HCT116 (cell line): ENCODE measurements around the gene ANKRD23. TPM values are rescaled to one million over a fixed set of nuclear protein-coding genes. Genes with fewer than 3 reads are reported as not detected.
"Not testable (repeated sequence)": the region's sequence is repeated elsewhere in the genome, so short reads cannot be mapped to it uniquely, and the experiment has no call there.

ENCODE experiments used
- ATAC-seq: fragments of 200-7000 bp; cut with Tn5 transposase; 2 replicates; pipeline ENCODE4 v1.9.1; 2020; ENCODE audit warnings: mild to moderate bottlenecking, moderate library complexity
- BruUV-seq: library from RNA; stranded (reverse); fragments of 400-500 nt; replicated peaks from 2 replicates; lab custom pipeline; 2021; lab: Mats Ljungman, UMichigan
- CTCF ChIA-PET: fragments of 300-600 bp; sonication (Branson Sonifier 250); formaldehyde crosslinking; loops from one replicate; lab custom pipeline; 2021; ENCODE audit warnings: antibody characterized with exemption; lab: Charles Lee
- POLR2A ChIA-PET: fragments of 300-600, 350-600 bp; sonication (Branson Sonifier 250); formaldehyde crosslinking; loops from one replicate; lab custom pipeline; 2021; ENCODE audit warnings: antibody characterized with exemption; lab: Charles Lee
- RAD21 ChIA-PET, 2 experiments: fragments of 300-600 bp; sonication (Branson Sonifier 250); formaldehyde crosslinking; loops; one replicate each; lab custom pipeline; 2023; ENCODE audit warnings: low total read pairs in 2 of 2; ENCODE audit not compliant: uncharacterized antibody in 2 of 2, unreplicated experiment in 2 of 2, low non-redundant PET in 1 of 2; lab: Charles Lee
- DNase-seq: peaks from one replicate; pipeline ENCODE4 v3.0.0-alpha.2; 2010; ENCODE audit warnings: low read depth, low spot score
- H2AFZ ChIP-seq: fragments of 200-600 bp; shearing (Covaris generic), sonication (generic); 2 replicates; pipeline ENCODE4 v1.6.1; 2017; ENCODE audit warnings: low read depth, mixed run types, mixed read lengths, antibody characterized with exemption, low read length; ENCODE audit not compliant: poor library complexity, severe bottlenecking
- H3K27ac ChIP-seq: 2 replicates; pipeline ENCODE4 v1.5.1; 2012; ENCODE audit warnings: low read depth, low read length
- H3K27me3 ChIP-seq: fragments of 200-600 bp; sonication (generic); 2 replicates; pipeline ENCODE4 v1.6.1; 2016; ENCODE audit warnings: mixed run types, low read length, mixed read lengths; ENCODE audit not compliant: insufficient read depth
- H3K36me3 ChIP-seq, 2 experiments: fragments of 200-500 bp in 1 of 2; fragments of 200-600 bp in 1 of 2; sonication (Bioruptor generic) in 1 of 2; sonication (generic) in 1 of 2; 2 replicates each; pipeline versions ENCODE4 v1.5.1 to v1.6.1; 2014 to 2016; ENCODE audit warnings: low read length in 2 of 2, inconsistent platforms in 1 of 2, mixed read lengths in 1 of 2, mixed run types in 1 of 2; ENCODE audit not compliant: insufficient read depth in 2 of 2, control insufficient read depth in 1 of 2
- H3K4me1 ChIP-seq, 2 experiments: fragments of 200-600 bp in 1 of 2; sonication (generic) in 1 of 2; 2 replicates each; pipeline versions ENCODE4 v1.5.1 to v1.6.1; 2012 to 2017; ENCODE audit warnings: low read length in 2 of 2, inconsistent platforms in 1 of 2, mild to moderate bottlenecking in 1 of 2, mixed read lengths in 1 of 2, mixed run types in 1 of 2, moderate library complexity in 1 of 2; ENCODE audit not compliant: insufficient read depth in 2 of 2, control insufficient read depth in 1 of 2
- H3K4me2 ChIP-seq: fragments of 200-600 bp; sonication (generic); 2 replicates; pipeline ENCODE4 v1.6.1; 2017; ENCODE audit warnings: mixed run types, low read length, mixed read lengths
- H3K4me3 ChIP-seq, 2 experiments: fragments of 200-600 bp in 1 of 2; sonication (generic) in 1 of 2; replicated peaks in 1 of 2; 2 replicates each; pipeline ENCODE4 v1.5.1; 2011 to 2016; ENCODE audit warnings: low read length in 2 of 2, control low read depth in 1 of 2, low read depth in 1 of 2, mild to moderate bottlenecking in 1 of 2, mixed read lengths in 1 of 2, mixed run types in 1 of 2
- H3K79me2 ChIP-seq: fragments of 200-600 bp; sonication (generic); 2 replicates; pipeline ENCODE4 v1.6.1; 2017; ENCODE audit warnings: mild to moderate bottlenecking, mixed run types, low read length, moderate library complexity, mixed read lengths; ENCODE audit not compliant: insufficient read depth
- H3K9ac ChIP-seq: fragments of 200-600 bp; sonication (generic); 2 replicates; pipeline ENCODE4 v1.6.1; 2016; ENCODE audit warnings: low read length, mixed read lengths
- H3K9me2 ChIP-seq: fragments of 200-600 bp; sonication (generic), shearing (Covaris generic); 2 replicates; pipeline ENCODE4 v1.6.1; 2017; ENCODE audit warnings: mixed run types, mild to moderate bottlenecking, moderate library complexity; ENCODE audit not compliant: insufficient read depth
- H3K9me3 ChIP-seq, 2 experiments: fragments of 200-500 bp in 1 of 2; fragments of 200-600 bp in 1 of 2; sonication (Bioruptor generic) in 1 of 2; sonication (generic) in 1 of 2; 2 replicates each; pipeline ENCODE4 v1.6.1; 2014 to 2017; ENCODE audit warnings: low read length in 2 of 2, mixed read lengths in 2 of 2, inconsistent platforms in 1 of 2, low read depth in 1 of 2, mild to moderate bottlenecking in 1 of 2, mixed run types in 1 of 2, moderate library complexity in 1 of 2; ENCODE audit not compliant: control insufficient read depth in 1 of 2, insufficient read depth in 1 of 2
- H4K20me1 ChIP-seq: fragments of 200-600 bp; sonication (generic), shearing (Covaris generic); 2 replicates; pipeline ENCODE4 v1.6.1; 2017; ENCODE audit warnings: mixed run types, mild to moderate bottlenecking, moderate library complexity; ENCODE audit not compliant: insufficient read depth
- CTCF ChIP-seq, 3 experiments: fragments of 200-600 bp in 1 of 3; sonication (generic) in 1 of 3; IDR thresholded peaks in 2 of 3; conservative IDR thresholded peaks in 1 of 3; 2 replicates each; pipeline ENCODE4 v1.5.1; 2012 to 2017; ENCODE audit warnings: low read depth in 2 of 3, low read length in 2 of 3, antibody characterized with exemption in 1 of 3, borderline replicate concordance in 1 of 3, control low read depth in 1 of 3, mild to moderate bottlenecking in 1 of 3, mixed read lengths in 1 of 3, mixed run types in 1 of 3, moderate library complexity in 1 of 3; ENCODE audit not compliant: insufficient read depth in 1 of 3
- TCF7L2 ChIP-seq: IDR thresholded peaks from 2 replicates; pipeline ENCODE4 v1.7.0; 2011; ENCODE audit warnings: borderline replicate concordance, inconsistent platforms; ENCODE audit not compliant: insufficient read depth, insufficient read length; ENCODE audit errors: extremely low read depth
- intact Hi-C: fragments of 100-400 bp; cut with micrococcal nuclease; formaldehyde crosslinking; loops from 2 replicates; pipeline ENCODE4 v1.10.0; 2022
- total RNA-seq: library from RNA; stranded (reverse); gene quantifications from one replicate; pipeline ENCODE4 v1.2.1, GENCODE V29; 2021; ENCODE audit not compliant: unreplicated experiment

ANKRD23 gene
- total RNA-seq, 1 experiment from 2014 or later, result 1.4 TPM

- no peak overlapping the region for H3K9ac ChIP-seq
- RAD21 ChIA-PET, result no interaction called here
- no peak overlapping the region for H2AFZ ChIP-seq
- POLR2A ChIA-PET, result no interaction called here
- no peak overlapping the region for H3K4me3 ChIP-seq
- CTCF ChIA-PET, result no interaction called here
- no TSS peak for BruUV-seq
- no peaks in the 10 kb centered on the region for H4K20me1 ChIP-seq
- H3K36me3 ChIP-seq, result peaks cover 29 to 30% of the 10 kb centered on the region in 2 experiments
- H3K27ac ChIP-seq, result no peak overlapping the region
- no peaks in the 10 kb centered on the region for H3K9me3 ChIP-seq
- intact Hi-C loops, result no loop called here
- H3K79me2 ChIP-seq, result peaks cover 24% of the 10 kb centered on the region; the same call in 1 of the 2 replicates
- peaks cover 9 to 15% of the 10 kb centered on the region in 2 experiments for H3K4me1 ChIP-seq
- no peak overlapping the region for H3K4me2 ChIP-seq
- TF ChIP-seq TCF7L2 (no peak), CTCF (IDR thresholded peaks at IDR 0.05 in 2 of 3, conservative IDR thresholded peaks at IDR 0.05 in 1 of 3; ENCODE audit: borderline replicate concordance in 1 of 3, insufficient read depth in 1 of 3, low read depth in 2 of 3, low read length in 2 of 3) (no peak)
- no peak for ATAC-seq
- H3K27me3 ChIP-seq, result no peaks in the 10 kb centered on the region
- no peaks in the 10 kb centered on the region for H3K9me2 ChIP-seq
- no peak for DNase-seq
Observed at GRCh38 chr2:96863575-96864342, 19.9 kb upstream of the ANKRD23 start.

DNA sequence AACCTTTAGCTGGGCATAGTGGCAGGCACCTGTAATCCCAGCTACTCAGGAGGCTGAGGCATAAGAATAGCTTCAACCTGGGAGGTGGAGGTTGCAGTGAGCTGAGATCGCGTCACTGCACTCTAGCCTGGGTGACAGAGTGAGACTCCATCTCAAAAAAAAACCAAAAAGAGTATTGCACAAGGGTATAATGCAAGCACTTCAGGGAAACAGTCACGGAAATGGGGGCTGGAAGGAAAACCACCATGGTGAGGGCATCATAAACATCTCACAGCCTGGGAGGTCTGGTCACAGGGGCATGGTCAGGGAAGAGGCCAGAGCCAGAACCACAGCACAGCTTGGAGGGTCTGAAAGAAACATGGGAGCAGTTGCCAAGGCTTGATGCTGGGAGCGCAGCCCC lies 19.2 kb upstream of the ANKRD23 start:
- RAD21 ChIA-PET, H3K27ac ChIP-seq, H3K9me2 ChIP-seq, H2AFZ ChIP-seq, H3K9me3 ChIP-seq, ATAC-seq, H3K27me3 ChIP-seq, H3K4me3 ChIP-seq, H4K20me1 ChIP-seq, BruUV-seq, POLR2A ChIA-PET, CTCF ChIA-PET, H3K4me2 ChIP-seq, H3K9ac ChIP-seq, intact Hi-C loops, DNase-seq: not testable (repeated sequence)
- H3K36me3 ChIP-seq, result peaks cover 29 to 30% of the 10 kb centered on the region in 2 experiments
- peaks cover 11 to 16% of the 10 kb centered on the region in 2 experiments for H3K4me1 ChIP-seq
- peaks cover 17% of the 10 kb centered on the region; the same call in 1 of the 2 replicates for H3K79me2 ChIP-seq
